Body of pancreas (tissue), 4 donors: ENCODE data around the gene SULT6B1. TPM values are rescaled to one million over a fixed set of nuclear protein-coding genes. Genes with fewer than 3 reads are reported as not detected.
"Not testable (repeated sequence)": the region's sequence is repeated elsewhere in the genome, so short reads cannot be mapped to it uniquely, and the experiment has no call there.

Experiments
- ATAC-seq: fragments of 150-250 bp; one replicate; pipeline ENCODE4 v1.9.1; 2016
- DNase-seq, 4 donors: peaks; one replicate each; pipeline ENCODE4 v3.0.0-alpha.2; 2019
- H3K27ac ChIP-seq, 4 donors: fragments of 200-600 bp; sonication (generic); 1 replicate in 3 of 4; 2 replicates in 1 of 4; pipeline versions ENCODE4 v1.5.1 to v1.6.1; 2016 to 2019; ENCODE audit warnings: mild to moderate bottlenecking in 1 of 4, mixed read lengths in 1 of 4, moderate library complexity in 1 of 4
- H3K27me3 ChIP-seq, 2 donors: fragments of 200-600 bp; sonication (generic); one replicate each; pipeline ENCODE4 v1.6.0; 2016; ENCODE audit warnings: mild to moderate bottlenecking in 1 of 2
- H3K36me3 ChIP-seq, 2 donors: fragments of 200-600 bp; sonication (generic); replicated peaks in 1 of 2; 2 replicates each; pipeline ENCODE4 v1.5.1; 2016; ENCODE audit warnings: low read depth in 2 of 2; ENCODE audit not compliant: insufficient read depth in 1 of 2
- H3K4me1 ChIP-seq: fragments of 200-600 bp; sonication (generic); one replicate; pipeline ENCODE4 v1.6.0; 2016
- H3K4me3 ChIP-seq, 2 donors: fragments of 200-600 bp; sonication (generic); 1 replicate in 1 of 2; 2 replicates in 1 of 2; pipeline ENCODE4 v1.5.1; 2016 to 2019
- H3K9me3 ChIP-seq, 3 donors: fragments of 200-600 bp; sonication (generic); 1 replicate in 2 of 3; 2 replicates in 1 of 3; pipeline ENCODE4 v1.5.1; 2016
- POLR2A ChIP-seq, 3 donors: fragments of 450-650 bp; IDR thresholded peaks; one replicate each; pipeline ENCODE4 v1.6.1; 2016; ENCODE audit warnings: antibody characterized with exemption in 3 of 3, mild to moderate bottlenecking in 2 of 3
- WGBS, 2 donors: methylation state at CpG; one replicate each; pipeline ENCODE4 v1.1.5; 2017; 5-methylcytosine and 5-hydroxymethylcytosine counted together
- intact Hi-C: fragments of 100-400 bp; cut with DNase I; formaldehyde crosslinking; loops from one replicate; pipeline ENCODE4 v1.15.1; 2023
- total RNA-seq, 2 donors: library from RNA; depleted of rRNA; stranded (reverse); fragments of >200 nt; gene quantifications; one replicate each; pipeline ENCODE4 v1.1.0, GENCODE V29; 2016
- TF ChIP-seq, protein P1 (sequence below), 7 experiments: fragments of 450-650 bp in 4 of 7; fragments of 200-600 bp in 3 of 7; sonication (generic) in 3 of 7; IDR thresholded peaks; one replicate each; pipeline ENCODE4 v1.5.1; 2016 to 2019; ENCODE audit warnings: antibody characterized with exemption in 7 of 7

Gene SULT6B1
- total RNA-seq, 2 donors from 2014 or later, result not detected

GRCh38 chr2:37198681-37199065 lies 10.2 kb upstream of the SULT6B1 start:
- 83 to 84% methylated on average over 8 of the region's 8 CpGs for WGBS, 2 donors
- peaks cover 0 to 2% (median 0%) of the 10 kb centered on the region in 3 donors for H3K9me3 ChIP-seq
- H3K4me1 ChIP-seq, result peaks cover 13% of the 10 kb centered on the region
- no peaks in the 10 kb centered on the region for H3K27me3 ChIP-seq
- DNase-seq (no peak), ATAC-seq (no peak)
- no peak overlapping the region for H3K4me3 ChIP-seq
- H3K27ac ChIP-seq, result no peak overlapping the region
- intact Hi-C loops, result no loop called here
- TF ChIP-seq, protein P1, sequence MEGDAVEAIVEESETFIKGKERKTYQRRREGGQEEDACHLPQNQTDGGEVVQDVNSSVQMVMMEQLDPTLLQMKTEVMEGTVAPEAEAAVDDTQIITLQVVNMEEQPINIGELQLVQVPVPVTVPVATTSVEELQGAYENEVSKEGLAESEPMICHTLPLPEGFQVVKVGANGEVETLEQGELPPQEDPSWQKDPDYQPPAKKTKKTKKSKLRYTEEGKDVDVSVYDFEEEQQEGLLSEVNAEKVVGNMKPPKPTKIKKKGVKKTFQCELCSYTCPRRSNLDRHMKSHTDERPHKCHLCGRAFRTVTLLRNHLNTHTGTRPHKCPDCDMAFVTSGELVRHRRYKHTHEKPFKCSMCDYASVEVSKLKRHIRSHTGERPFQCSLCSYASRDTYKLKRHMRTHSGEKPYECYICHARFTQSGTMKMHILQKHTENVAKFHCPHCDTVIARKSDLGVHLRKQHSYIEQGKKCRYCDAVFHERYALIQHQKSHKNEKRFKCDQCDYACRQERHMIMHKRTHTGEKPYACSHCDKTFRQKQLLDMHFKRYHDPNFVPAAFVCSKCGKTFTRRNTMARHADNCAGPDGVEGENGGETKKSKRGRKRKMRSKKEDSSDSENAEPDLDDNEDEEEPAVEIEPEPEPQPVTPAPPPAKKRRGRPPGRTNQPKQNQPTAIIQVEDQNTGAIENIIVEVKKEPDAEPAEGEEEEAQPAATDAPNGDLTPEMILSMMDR (IDR thresholded peaks at IDR 0.05), result no peak
- peaks cover 0 to 7% of the 10 kb centered on the region in 2 donors for H3K36me3 ChIP-seq

- peak; percentile 49 to 86 (median 85) for TF ChIP-seq POLR2A (IDR thresholded peaks at IDR 0.05)
- TF ChIP-seq, protein P1 (IDR thresholded peaks at IDR 0.05), result peak in 3 of 7 experiments; percentile 10 to 15 (median 15)
- intact Hi-C loops, result no loop called here
- WGBS, 2 donors, result 1 to 3% methylated on average over 23 to 72 of the region's 72 CpGs
These were observed 8.1 kb upstream of the SULT6B1 start, which contains the start of gene CEBPZOS for GRCh38 chr2:37196320-37197195. CEBPZOS (plus strand) TSS chr2:37196496; CDS start chr2:37199705, 3,209 bp downstream.

DNA sequence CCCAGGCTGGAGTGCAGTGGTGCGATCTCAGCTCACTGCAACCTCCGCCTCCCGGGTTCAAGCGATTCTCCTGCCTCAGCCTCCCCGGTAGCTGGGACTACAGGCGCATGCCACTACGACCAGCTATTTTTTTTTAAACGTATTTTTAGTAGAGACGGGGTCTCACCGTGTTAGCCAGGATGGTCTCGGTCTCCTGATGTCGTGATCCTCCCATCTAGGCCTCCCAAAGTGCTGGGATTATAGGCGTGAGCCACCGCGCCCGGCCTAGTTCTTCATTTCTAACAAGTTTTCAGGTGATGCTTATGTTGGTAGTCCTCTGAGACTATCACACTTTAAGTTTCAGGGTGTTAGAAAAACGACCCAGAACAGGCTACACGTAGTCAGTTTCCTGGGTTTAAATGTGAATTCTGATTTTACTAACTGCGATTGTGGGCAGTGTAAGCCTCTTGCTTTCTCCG lies 7.4 kb upstream of the SULT6B1 start:
- WGBS, 2 donors, result 80 to 81% methylated on average over 20 of the region's 20 CpGs
- H3K9me3 ChIP-seq, result not testable (repeated sequence)

More at GRCh38 chr2:37196320-37197195, 8.1 kb upstream of the SULT6B1 start, which contains the start of gene CEBPZOS:
- Histone ChIP-seq H3K4me1 (peaks cover 13% of the 10 kb centered on the region), H3K27me3 (no peaks in the 10 kb centered on the region), H3K36me3 (peaks cover 0 to 4% of the 10 kb centered on the region in 2 donors), H3K9me3 (no peaks in the 10 kb centered on the region), H3K27ac (peak within 1 kb of the TSS; percentile 74 to 86 (median 79)), H3K4me3 (peak within 1 kb of the TSS; percentile 44 to 71)
- DNase-seq (peak; percentile 82 to 88 (median 84)), ATAC-seq (peak; percentile 93)

GRCh38 chr2:37192551-37192950 lies 4.1 kb upstream of the SULT6B1 start:
- DNase-seq, result no peak
- intact Hi-C loops, result no loop called here
- Histone ChIP-seq H3K36me3 (no peaks in the 10 kb centered on the region), H3K4me3 (no peak overlapping the region), H3K9me3 (no peaks in the 10 kb centered on the region), H3K27me3 (no peaks in the 10 kb centered on the region), H3K4me1 (peaks cover 15% of the 10 kb centered on the region), H3K27ac (no peak overlapping the region)
- TF ChIP-seq POLR2A (IDR thresholded peaks at IDR 0.05), result no peak
- TF ChIP-seq, protein P1 (IDR thresholded peaks at IDR 0.05), result no peak
- WGBS, 2 donors, result 87 to 93% methylated on average over 1 of the region's 1 CpG
- no peak for ATAC-seq

More for the DNA sequence above, 7.4 kb upstream of the SULT6B1 start:
- ATAC-seq, H3K36me3 ChIP-seq, intact Hi-C loops, DNase-seq, H3K27me3 ChIP-seq: not testable (repeated sequence)
- H3K4me3 ChIP-seq, result peak overlapping the region; percentile 44 to 71
- H3K27ac ChIP-seq, result peak overlapping the region; percentile 74 to 86 (median 79)
- H3K4me1 ChIP-seq, result peaks cover 13% of the 10 kb centered on the region

- Histone ChIP-seq H3K36me3 (no peaks in the 10 kb centered on the region), H3K27ac (no peak overlapping the region), H3K4me3 (no peak overlapping the region), H3K4me1 (peaks cover 6% of the 10 kb centered on the region), H3K27me3 (no peaks in the 10 kb centered on the region), H3K9me3 (no peaks in the 10 kb centered on the region)
- WGBS, 2 donors, result 64 to 80% methylated on average over 6 of the region's 6 CpGs
- intact Hi-C loops, result no loop called here
- DNase-seq (no peak), ATAC-seq (no peak)
- no peak for TF ChIP-seq POLR2A (IDR thresholded peaks at IDR 0.05)
- TF ChIP-seq, protein P1 (IDR thresholded peaks at IDR 0.05), result no peak
These were observed 3.3 kb upstream of the SULT6B1 start for GRCh38 chr2:37191747-37192146.
